Measurements from ENCODE around the gene PPP1R2C.
A peak's percentile ranks its signal among the peaks of the same experiment; 100 is the strongest.

The PPP1R2C gene

DNA sequence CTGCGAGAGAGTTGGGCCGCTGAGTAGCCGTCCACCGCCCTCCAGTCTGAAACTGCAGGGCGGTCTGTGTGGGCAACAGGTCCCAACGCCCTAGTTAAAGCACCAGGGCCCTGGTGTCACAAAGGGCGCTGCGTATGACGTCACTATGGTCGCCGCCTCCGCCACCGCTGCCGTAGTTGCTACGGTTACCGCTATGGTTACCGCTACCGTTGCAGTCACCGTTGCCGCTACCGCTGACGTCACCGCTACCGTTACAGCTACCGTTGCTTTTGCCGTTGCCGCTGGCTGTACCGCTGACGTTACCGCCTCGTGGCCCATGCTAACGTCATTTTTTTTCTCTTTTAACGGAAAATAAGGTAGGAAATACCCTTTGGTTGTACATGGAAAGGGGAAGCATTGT lies at the start of gene PPP1R2C:
PPP1R2C (minus strand) TSS at position 68 of the 400 bp plus-strand sequence. CDS start 84 bp downstream, outside the sequence.
- no peak for DNase-seq (ENCODE audit: low read depth)

- DNase-seq (ENCODE audit: low read depth) = no peak
Measured at GRCh38 chrX:42825201-42825600, 47.2 kb upstream of the PPP1R2C start.

DNA sequence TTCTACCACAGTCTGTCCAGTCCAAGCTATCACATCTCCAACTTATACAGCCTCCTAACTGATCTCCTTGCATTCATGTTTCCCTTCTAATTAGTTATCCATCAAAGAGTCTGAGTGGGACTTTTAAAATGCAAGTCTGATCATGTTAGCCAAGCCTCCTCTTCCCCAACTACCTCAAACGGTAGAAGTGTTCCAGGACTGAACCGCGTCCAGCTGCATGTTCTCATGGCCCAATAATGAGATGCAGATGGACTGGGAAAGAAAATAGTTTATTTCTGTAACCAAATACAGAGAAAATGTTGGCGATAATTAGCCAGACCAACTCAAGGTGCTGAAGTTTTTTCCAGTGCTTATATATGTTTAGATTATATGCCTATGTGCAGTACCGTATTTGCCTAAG lies 46.6 kb upstream of the PPP1R2C start:
- no peak for DNase-seq (ENCODE audit: low read depth)

GRCh38 chrX:42823443-42823842 lies 45.5 kb upstream of the PPP1R2C start:
- no peak for DNase-seq (ENCODE audit: low read depth)

GRCh38 chrX:42821803-42822443 lies 44.0 kb upstream of the PPP1R2C start:
- no peak for DNase-seq (ENCODE audit: low read depth)

GRCh38 chrX:42818151-42818921 lies 40.4 kb upstream of the PPP1R2C start:
- no peak for DNase-seq (ENCODE audit: low read depth)

- no peak for DNase-seq (ENCODE audit: low read depth)
Measured at GRCh38 chrX:42809569-42809968, 31.6 kb upstream of the PPP1R2C start.

- no peak for DNase-seq (ENCODE audit: low read depth)
Measured at GRCh38 chrX:42807393-42807792, 29.4 kb upstream of the PPP1R2C start.

DNA sequence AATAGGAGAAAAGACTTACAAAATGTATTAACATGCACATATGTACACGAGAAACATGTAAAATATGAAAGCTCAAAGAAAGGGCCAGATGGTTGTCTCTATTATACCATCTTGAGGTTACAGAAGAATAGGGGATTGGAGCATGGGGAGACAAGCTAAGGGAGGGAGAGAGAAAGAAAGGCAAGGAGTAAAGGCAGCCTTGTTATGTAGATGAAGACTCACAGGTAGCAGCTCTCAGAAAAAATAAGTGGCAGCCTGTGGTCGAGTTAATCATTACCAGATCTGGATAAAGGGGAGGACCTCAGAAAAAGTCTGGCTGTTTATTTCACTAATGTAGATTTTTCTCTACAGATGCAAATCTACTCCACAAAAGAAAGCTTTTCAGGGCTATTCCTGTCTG lies 26.6 kb upstream of the PPP1R2C start:
- no peak for DNase-seq (ENCODE audit: low read depth)

DNA sequence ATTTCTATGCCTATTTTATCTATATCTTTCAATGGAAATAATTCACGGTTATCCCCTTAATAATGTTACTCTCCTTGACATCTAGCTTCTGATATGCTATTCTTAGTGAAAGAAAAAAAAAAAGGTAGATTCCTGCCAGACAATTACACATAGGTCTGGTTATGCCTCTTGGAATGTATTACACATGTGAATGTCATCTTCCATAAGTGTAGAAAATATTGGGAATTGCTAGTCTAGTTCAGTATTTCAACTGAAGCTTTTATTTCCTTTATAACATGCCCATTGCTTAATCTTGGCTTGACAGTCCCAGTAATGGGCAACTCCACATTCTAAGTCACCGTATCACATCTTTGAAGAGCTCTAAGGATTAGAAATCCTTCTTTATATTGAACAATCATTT lies 25.4 kb upstream of the PPP1R2C start:
- DNase-seq (ENCODE audit: low read depth) = no peak

DNA sequence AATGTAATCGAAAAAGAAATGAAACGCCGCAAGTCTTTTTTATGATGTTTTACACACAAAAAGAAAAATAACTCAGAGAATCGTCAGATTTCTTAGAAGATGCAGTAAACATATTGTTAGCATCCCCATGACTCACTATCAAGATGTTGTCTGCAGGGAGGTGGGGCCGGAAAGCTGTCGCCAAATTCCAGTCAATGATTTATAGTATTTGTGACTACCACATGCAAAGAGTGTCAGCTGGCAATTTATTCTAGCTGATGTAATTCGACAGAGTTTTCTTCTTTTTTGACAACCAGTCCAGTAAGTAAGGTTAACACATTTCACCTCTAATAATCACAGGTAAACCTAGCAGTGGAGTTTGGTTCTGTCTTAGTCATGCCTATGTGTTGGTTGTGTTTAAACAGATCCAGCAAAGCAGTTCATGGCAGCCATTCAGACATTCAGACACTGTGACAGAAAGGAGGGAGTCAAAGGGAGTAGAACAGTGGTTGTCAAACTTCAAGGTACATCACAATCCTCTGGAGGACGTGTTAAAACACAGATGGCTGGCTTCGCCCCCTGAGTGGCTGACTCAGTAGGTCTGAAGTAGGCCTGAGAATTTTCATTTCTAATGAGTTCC lies 19.8 kb upstream of the PPP1R2C start:
- no peak for DNase-seq (ENCODE audit: low read depth)

DNA sequence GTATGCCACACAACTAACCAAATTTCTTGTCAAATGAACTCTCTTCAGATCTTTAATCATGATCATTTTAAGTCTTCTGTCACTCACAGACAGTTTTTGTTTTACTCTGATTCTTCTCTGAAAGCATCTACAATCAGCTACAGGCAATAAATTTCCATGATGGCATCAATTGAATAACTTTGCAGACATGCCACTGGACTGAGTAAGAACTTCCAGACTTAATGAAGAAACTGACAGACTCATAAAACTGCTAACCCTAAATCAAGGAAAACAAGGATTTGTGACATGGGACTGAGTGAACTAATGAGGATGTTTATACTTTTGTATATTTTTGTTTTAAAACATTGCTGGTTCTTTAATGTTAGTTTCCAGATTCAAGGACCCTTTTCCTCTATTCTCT lies 5.5 kb upstream of the PPP1R2C start:
- no peak for DNase-seq (ENCODE audit: low read depth)

DNA sequence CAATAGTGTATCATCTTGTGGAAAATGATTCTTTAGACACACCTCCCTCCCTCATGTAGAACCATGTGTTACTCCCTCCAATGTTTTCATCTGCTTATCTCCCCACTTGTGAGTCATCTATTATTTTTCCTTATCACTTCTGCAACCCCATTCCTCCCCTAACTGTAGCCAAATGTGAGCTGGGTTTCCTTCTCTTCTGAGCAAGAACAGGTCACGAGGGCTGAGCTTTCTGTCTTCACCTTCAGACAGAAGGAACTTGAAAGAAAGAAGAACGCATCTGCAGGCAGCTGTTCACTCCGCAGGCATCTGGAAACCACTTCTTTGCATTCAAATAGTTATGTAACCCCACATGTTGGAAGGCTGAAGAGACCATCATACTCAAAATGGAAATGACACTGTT lies 1.8 kb downstream of the PPP1R2C start:
- DNase-seq (ENCODE audit: low read depth) = no peak

DNA sequence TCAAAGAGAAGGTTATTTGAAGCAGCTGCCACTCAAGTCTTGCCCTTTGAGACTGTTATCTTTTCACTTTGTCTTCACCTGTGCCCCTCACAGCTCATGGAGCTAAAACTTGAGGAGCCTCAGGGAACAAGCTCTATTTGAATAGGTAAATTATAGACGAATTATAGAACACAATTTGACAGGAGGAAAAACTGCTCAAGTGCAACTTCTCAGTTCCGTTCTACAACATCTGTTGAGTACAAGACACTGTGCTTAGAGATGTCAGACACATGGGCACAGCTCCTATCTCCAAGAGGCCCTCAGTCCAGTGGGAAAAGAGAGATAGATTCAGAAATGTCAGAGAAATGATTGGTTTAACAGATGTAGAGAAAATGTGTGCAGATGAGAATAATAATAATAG lies 5.1 kb downstream of the PPP1R2C start:
- DNase-seq (ENCODE audit: low read depth) = no peak

- peak; percentile 0 for DNase-seq (ENCODE audit: low read depth)
Measured at GRCh38 chrX:42771506-42772335, 6.2 kb downstream of the PPP1R2C start.

GRCh38 chrX:42770566-42770965 lies 7.4 kb downstream of the PPP1R2C start:
- no peak for DNase-seq (ENCODE audit: low read depth)

DNA sequence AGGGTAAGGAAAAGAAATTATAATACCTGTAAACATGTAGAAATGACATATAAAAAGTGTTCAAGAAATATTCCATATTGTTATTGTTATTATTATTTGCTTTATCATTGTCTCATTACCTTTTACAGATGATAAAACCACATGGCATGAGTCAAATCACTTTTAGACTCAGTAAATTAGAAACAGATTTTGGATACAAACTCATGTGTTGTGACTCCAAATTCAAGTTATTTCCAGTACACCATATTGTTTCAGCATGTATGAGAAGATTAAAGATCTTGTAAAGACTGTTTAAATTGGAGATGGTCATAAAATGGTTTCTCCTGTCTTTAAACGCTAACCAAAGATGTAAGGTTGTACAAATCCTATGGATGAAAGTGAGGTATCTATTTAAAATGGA lies 18.1 kb downstream of the PPP1R2C start:
- DNase-seq (ENCODE audit: low read depth) = no peak

DNA sequence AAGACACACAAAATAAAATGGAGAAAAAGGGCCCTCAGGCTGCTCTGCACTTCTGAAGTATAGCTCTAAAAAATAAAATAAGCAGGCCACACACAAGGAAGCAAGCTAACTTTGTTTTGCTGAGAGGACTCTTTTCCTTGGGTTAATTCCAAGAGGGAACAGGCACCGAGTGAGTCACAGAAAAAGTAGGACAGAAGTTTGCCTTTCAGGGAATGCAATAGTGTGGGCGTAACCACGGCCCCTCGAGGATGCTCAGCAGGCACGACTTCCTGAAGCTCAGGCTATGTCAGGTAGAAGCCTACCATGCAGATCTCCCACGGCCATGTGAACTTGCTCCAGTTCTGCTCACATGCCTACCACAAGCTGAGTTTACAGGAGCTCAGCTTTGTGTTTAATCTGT lies 22.1 kb downstream of the PPP1R2C start:
- DNase-seq (ENCODE audit: low read depth) = peak; percentile 62

- DNase-seq (ENCODE audit: low read depth) = no peak
Measured at GRCh38 chrX:42754603-42755002, 23.4 kb downstream of the PPP1R2C start.

DNA sequence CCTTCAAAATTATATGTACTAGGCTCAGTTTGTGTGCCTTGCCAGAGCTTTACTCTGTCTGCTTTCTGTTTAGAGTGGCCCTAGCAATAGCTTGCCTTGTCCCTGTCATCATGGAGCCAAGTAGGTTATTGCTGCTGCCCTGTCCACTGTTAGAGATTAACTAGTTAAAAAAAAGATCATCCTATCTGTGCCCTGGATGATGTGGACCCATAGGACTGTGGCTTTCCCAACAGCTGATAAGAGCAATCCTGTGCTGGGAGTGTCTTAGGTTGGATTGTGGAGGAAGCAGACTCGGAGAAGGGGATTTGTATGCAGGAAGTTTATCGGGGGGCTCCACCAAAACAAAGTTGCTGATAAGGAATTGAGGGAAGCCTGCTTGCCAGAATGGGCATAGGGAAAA lies 23.8 kb downstream of the PPP1R2C start:
- DNase-seq (ENCODE audit: low read depth) = no peak

GRCh38 chrX:42752730-42753129 lies 25.2 kb downstream of the PPP1R2C start:
- peak; percentile 2 for DNase-seq (ENCODE audit: low read depth)

GRCh38 chrX:42751573-42751972 lies 26.4 kb downstream of the PPP1R2C start:
- no peak for DNase-seq (ENCODE audit: low read depth)
